Skin of body (tissue), 2 donors: ENCODE data around the gene TRIM60. TPM values are rescaled to one million over a fixed set of nuclear protein-coding genes. Genes with fewer than 3 reads are reported as not detected.
"Not testable (repeated sequence)": the region's sequence is repeated elsewhere in the genome, so short reads cannot be mapped to it uniquely, and the experiment has no call there.

Experiments used
- DNase-seq: peaks from one replicate; lab custom pipeline; 2025; lab: John Stamatoyannopoulos, UW
- total RNA-seq: library from RNA; depleted of rRNA; stranded (reverse); fragments of >200 nt; gene quantifications from one replicate; pipeline ENCODE4 v1.2.3, GENCODE V29; 2014

TRIM60 gene
- total RNA-seq: not detected

GRCh38 chr4:165031436-165032211 lies at the start of gene TRIM60:
TSS of gene TRIM60 (plus strand) at chr4:165031999. CDS start at chr4:165040073, 8,074 bp downstream.
- DNase-seq: no peak

- DNase-seq: no peak
Observed at GRCh38 chr4:164989471-164989870, 42.3 kb upstream of the TRIM60 start.

DNA sequence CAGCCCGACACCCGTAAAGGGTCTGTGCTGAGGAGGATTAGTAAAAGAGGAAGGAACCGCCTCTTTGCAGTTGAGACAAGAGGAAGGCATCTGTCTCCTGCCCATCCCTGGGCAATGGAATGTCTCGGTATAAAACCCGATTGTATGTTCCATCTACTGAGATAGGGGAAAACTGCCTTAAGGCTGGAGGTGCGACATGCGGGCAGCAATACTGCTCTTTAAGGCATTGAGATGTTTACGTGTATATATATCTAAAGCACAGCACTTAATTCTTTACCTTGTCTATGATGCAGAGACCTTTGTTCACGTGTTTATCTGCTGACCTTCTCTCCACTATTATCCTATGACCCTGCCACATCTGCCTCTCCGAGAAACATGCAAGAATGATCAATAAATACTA lies 41.0 kb upstream of the TRIM60 start:
- not testable (repeated sequence) for DNase-seq

DNA sequence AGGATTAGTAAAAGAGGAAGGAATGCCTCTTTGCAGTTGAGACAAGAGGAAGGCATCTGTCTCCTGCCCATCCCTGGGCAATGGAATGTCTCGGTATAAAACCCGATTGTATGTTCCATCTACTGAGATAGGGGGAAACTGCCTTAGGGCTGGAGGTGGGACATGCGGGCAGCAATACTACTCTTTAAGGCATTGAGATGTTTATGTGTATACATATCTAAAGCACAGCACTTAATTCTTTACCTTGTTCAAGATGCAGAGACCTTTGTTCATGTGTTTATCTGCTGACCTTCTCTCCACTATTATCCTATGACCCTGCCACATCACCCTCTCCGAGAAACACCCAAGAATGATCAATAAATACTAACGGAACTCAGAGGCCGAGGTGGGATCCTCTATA lies 35.7 kb upstream of the TRIM60 start:
- DNase-seq: not testable (repeated sequence)

GRCh38 chr4:164997324-164997723 lies 34.5 kb upstream of the TRIM60 start:
- no peak for DNase-seq

GRCh38 chr4:164997941-164998340 lies 33.9 kb upstream of the TRIM60 start:
- no peak for DNase-seq

- not testable (repeated sequence) for DNase-seq
Observed at GRCh38 chr4:164998526-164999080, 33.2 kb upstream of the TRIM60 start.

GRCh38 chr4:165001957-165002356 lies 29.8 kb upstream of the TRIM60 start:
- DNase-seq: not testable (repeated sequence)

DNA sequence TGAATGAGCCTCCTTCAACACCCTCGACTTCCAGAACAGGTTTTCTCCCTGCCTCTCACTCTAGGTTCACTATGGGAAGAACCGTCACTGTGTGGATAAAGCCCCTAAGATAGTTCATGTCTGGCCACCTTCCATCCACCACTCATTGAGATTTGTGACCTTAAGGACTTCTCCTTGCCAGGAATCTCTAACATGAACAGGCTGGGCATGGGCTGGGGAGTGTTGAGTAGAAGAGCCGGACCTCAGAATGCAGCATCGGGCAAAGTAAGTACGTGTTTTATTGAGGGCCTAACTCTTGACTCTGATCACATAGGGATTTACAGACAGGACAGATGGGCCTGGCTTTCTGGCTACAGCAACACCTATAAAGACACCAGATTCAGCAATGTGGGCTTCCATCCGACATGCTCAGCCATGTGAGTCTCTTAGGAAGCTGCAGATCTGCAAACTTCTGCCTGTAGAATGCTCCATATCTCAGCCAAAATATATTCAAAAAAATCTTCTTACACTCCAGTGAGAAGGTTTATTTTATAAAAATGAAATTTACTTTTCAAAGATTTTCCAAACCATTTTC lies 26.4 kb upstream of the TRIM60 start:
- DNase-seq: no peak

DNA sequence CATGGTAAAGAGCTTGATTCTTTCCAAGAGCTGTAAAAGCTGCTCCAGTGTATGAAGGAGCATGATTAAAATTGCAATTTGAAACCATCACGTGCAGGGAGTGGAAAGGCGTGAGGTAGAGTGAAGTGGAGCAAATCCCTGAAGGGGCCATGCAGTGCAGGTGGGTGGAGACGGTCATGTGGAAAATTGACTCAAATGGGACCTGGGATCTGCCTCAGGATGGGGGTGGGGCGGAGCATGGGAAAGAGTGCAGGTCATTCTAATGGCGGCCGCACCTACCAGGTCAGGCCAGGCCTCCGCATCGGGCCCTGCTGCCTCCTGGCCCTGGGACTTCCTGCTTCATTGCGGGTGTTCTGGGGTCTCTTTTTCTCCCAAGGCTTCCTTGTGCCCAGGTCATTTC lies 25.3 kb upstream of the TRIM60 start:
- DNase-seq: no peak

GRCh38 chr4:165006886-165007285 lies 24.9 kb upstream of the TRIM60 start:
- DNase-seq: no peak

- no peak for DNase-seq
Observed at GRCh38 chr4:165009493-165010227, 22.1 kb upstream of the TRIM60 start.

GRCh38 chr4:165010487-165010886 lies 21.3 kb upstream of the TRIM60 start:
- no peak for DNase-seq

- no peak for DNase-seq
Observed at GRCh38 chr4:165010991-165011390, 20.8 kb upstream of the TRIM60 start.

DNA sequence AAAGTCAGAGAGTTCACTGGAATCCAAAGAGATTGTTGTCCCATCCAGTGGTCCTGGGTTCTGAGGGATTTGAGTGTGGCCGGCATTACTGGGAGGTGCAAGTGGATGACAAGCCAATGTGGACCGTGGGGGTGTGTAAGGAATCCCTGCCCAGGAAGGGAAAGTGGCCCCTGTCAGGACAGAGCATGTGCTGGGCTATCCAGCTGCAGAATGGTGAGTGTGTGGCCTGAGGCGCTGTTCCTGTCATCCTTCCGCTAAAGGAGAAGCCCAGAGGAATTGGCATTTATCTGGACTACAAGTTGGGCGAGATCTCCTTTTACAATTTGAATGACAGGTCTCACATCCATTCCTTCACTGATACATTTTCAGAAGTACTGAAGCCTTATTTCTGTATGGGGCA lies 20.4 kb upstream of the TRIM60 start:
- DNase-seq: no peak

DNA sequence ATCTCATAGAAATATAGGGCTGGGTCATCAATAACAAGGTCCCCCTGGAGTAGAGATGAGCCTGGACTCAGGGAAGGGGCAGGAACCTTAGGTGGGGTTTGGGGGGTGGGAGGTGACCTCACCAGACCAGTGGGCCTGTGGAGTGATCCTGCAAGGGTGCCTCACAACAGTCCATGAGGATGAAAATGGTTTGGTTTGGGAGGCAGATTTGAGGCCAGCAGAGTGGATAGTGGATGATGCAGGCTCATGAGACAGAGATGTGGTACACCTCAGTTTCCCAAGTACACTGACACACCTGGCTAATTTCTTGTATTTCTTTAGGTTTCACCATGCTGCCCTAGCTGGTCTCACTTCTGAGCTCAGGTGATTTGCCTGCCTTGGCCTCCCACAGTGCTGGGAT lies 18.1 kb upstream of the TRIM60 start:
- DNase-seq: no peak

GRCh38 chr4:165016971-165017370 lies 14.8 kb upstream of the TRIM60 start:
- DNase-seq: no peak

DNA sequence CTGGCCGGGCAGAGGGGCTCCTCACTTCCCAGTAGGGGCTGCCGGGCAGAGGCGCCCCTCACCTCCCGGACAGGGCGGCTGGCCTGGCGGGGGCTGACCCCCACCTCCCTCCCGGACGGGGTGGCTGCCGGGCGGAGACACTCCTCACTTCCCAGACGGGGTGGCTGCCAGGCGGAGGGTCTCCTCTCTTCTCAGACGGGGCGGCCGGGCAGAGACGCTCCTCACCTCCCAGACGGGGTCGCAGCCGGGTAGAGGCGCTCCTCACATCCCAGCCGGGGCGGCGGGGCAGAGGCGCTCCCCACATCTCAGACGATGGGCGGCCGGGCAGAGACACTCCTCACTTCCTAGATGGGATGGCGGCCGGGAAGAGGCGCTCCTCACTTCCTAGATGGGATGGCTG lies 11.8 kb upstream of the TRIM60 start:
- DNase-seq: not testable (repeated sequence)

DNA sequence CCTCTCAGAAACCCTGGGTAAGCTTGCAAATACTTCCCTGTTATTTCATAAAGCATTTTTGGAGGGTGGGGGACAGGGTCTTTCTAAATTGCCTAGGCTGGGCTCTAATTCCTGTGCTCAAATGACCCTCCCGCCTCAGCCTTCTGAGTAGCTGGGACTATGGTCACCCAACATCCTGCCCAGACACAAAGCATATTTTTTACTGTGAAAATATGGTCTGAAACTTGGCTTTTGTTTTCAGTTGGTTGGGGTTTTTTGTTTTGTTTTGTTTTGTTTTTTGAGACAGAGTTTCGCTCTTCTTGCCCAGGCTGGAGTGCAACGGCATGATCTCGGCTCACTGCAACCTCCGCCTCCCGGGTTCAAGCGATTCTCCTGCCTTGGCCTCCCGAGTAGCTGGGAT lies 6.0 kb upstream of the TRIM60 start:
- DNase-seq: not testable (repeated sequence)

DNA sequence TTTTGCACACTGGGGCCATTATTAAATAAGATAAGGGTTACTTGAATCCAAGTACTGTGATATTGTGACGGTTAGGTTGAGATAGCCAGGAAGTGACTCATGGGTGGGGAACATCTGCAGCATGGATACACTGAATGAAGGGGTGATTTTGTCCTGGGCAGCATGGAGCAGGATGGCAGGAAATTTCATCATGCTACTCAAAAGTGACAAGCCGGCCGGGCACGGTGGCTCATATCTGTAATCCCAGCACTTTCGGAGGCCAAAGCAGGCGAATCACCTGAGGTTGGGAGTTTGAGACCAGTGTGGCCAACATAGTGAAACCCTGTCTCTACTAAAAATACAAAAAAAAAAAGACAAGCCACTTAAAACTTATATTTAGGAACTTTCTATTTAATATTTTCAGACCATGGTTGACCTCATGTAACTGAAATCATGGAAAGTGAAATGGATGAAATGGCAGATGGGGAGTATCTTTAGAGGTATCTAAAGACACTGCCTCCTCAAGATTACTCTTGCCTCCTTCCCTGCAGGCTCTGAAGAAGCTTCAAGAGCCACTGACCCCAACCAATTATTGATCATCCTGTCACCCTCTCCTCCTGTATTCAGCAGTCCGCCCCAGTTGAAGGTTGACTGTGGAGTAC lies 3.9 kb upstream of the TRIM60 start:
- no peak for DNase-seq

DNA sequence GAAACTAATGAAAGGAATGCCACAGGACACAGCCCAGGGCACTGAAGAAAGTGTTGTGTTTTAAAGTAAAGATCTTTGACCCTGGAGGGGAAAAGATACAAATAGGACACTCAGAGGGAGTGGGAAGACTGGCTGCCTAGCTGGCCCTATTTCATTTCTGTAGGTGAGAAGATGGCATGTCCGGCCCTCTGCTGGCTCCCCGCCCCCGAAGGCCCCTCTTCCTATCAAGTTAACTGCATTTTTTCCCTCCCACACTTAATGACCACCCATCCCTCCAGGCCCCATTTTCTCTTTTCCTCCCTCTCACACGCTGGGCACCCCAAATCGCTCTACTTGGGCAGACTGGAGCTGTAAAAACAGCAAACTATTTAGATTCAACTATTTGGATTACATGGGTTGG lies 16.4 kb downstream of the TRIM60 start:
- DNase-seq: no peak

DNA sequence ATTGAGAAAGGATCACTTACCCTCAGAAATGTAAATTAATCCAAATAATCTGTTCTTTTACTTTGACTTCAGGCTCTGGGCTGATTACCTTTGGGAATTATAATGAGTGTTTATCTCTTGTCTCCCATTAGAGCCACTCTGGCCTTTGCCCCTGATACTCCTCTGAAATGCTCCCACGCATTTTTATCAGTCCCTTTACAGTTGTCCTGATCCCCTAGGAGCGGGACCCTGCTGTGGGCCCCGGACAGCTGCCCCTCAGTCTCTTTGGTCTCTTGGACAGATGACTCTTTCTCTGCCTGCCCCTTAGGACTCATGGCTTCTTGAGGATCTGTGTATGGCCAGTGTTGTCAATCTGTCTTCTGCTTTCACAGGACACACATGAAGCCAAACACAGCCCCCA lies 20.8 kb downstream of the TRIM60 start:
- no peak for DNase-seq
